IMR-90 (cell line): ENCODE data around the gene DLL3. TPM values are rescaled to one million over a fixed set of nuclear protein-coding genes. Genes with fewer than 3 reads are reported as not detected.

Source experiments
- ATAC-seq: fragments of 200-7000 bp; cut with Tn5 transposase; 2 replicates; pipeline ENCODE4 v1.9.1; 2020; ENCODE audit warnings: low read depth, mild to moderate bottlenecking, moderate library complexity
- BruUV-seq: library from RNA; stranded (reverse); fragments of 400-500 nt; replicated peaks from 2 replicates; lab custom pipeline; 2021; lab: Mats Ljungman, UMichigan
- CTCF ChIA-PET: fragments of 300-600 bp; formaldehyde crosslinking; extraction: SDS; loops from one replicate; lab custom pipeline; 2021; ENCODE audit warnings: antibody characterized with exemption; lab: Yijun Ruan, JAX
- POLR2A ChIA-PET: fragments of 300-600 bp; sonication (Branson Sonifier 250); formaldehyde crosslinking; loops from one replicate; lab custom pipeline; 2022; ENCODE audit warnings: antibody characterized with exemption; ENCODE audit not compliant: unreplicated experiment; lab: Charles Lee
- DNase-seq: peaks from one replicate; pipeline ENCODE4 v3.0.0; 2013
- H2AFZ ChIP-seq: replicated peaks from 2 replicates; pipeline ENCODE3; 2013; ENCODE audit warnings: low read length, mild to moderate bottlenecking; ENCODE audit not compliant: poor library complexity
- H2AK5ac ChIP-seq: 2 replicates; pipeline ENCODE4 v1.6.1; 2013; ENCODE audit warnings: low read depth, low read length, inconsistent platforms
- H2AK9ac ChIP-seq: replicated peaks from 2 replicates; pipeline ENCODE3; 2013; ENCODE audit warnings: mild to moderate bottlenecking, low read depth, low read length, moderate library complexity; ENCODE audit not compliant: poor library complexity
- H2BK120ac ChIP-seq: 2 replicates; pipeline ENCODE4 v1.6.1; 2013; ENCODE audit warnings: low read depth, low read length, inconsistent platforms
- H2BK15ac ChIP-seq: 3 replicates; pipeline ENCODE4 v1.6.1; 2013; ENCODE audit warnings: low read depth, low read length, inconsistent platforms
- H2BK20ac ChIP-seq: 2 replicates; pipeline ENCODE4 v1.6.1; 2013; ENCODE audit warnings: low read depth, mild to moderate bottlenecking, inconsistent platforms, low read length, moderate library complexity
- H2BK5ac ChIP-seq: 2 replicates; pipeline ENCODE4 v1.6.1; 2013; ENCODE audit warnings: mild to moderate bottlenecking, low read depth, low read length, inconsistent platforms; ENCODE audit not compliant: poor library complexity, severe bottlenecking
- H3K14ac ChIP-seq: replicated peaks from 2 replicates; pipeline ENCODE4 v1.6.1; 2013; ENCODE audit warnings: low read depth, low read length, inconsistent platforms
- H3K18ac ChIP-seq: 2 replicates; pipeline ENCODE4 v1.6.1; 2013; ENCODE audit warnings: low read depth, low read length, control low read depth
- H3K23ac ChIP-seq: 2 replicates; pipeline ENCODE4 v1.6.1; 2013; ENCODE audit warnings: low read depth, low read length, inconsistent platforms
- H3K27ac ChIP-seq: 2 replicates; pipeline ENCODE4 v1.5.1; 2013; ENCODE audit warnings: mild to moderate bottlenecking, control low read depth, low read length; ENCODE audit not compliant: insufficient read depth
- H3K27me3 ChIP-seq: 2 replicates; pipeline ENCODE4 v1.6.1; 2013; ENCODE audit warnings: low read length; ENCODE audit not compliant: control insufficient read depth, insufficient read depth
- H3K36me3 ChIP-seq: 2 replicates; pipeline ENCODE4 v1.6.1; 2013; ENCODE audit warnings: low read length, mixed read lengths; ENCODE audit not compliant: control insufficient read depth, insufficient read depth
- H3K4ac ChIP-seq: 2 replicates; pipeline ENCODE4 v1.6.1; 2013; ENCODE audit warnings: low read depth, low read length, inconsistent platforms
- H3K4me1 ChIP-seq: 2 replicates; pipeline ENCODE4 v1.6.1; 2013; ENCODE audit warnings: low read length, mixed read lengths; ENCODE audit not compliant: control insufficient read depth, insufficient read depth
- H3K4me2 ChIP-seq: 2 replicates; pipeline ENCODE4 v1.6.1; 2013; ENCODE audit warnings: low read depth, mild to moderate bottlenecking, control low read depth, low read length, moderate library complexity
- H3K4me3 ChIP-seq: 2 replicates; pipeline ENCODE4 v1.5.1; 2013; ENCODE audit warnings: low read depth, mild to moderate bottlenecking, control low read depth, low read length, moderate library complexity; ENCODE audit not compliant: insufficient read depth
- H3K56ac ChIP-seq: 2 replicates; pipeline ENCODE4 v1.6.1; 2013; ENCODE audit warnings: low read length, inconsistent platforms; ENCODE audit not compliant: insufficient read depth; ENCODE audit errors: extremely low read depth
- H3K79me1 ChIP-seq, 2 experiments: 2 replicates each; pipeline ENCODE4 v1.6.1; 2013; ENCODE audit warnings: low read length in 2 of 2, inconsistent platforms in 1 of 2, low read depth in 1 of 2
- H3K9ac ChIP-seq: 2 replicates; pipeline ENCODE4 v1.6.1; 2013; ENCODE audit warnings: low read depth, low read length, control low read depth
- H3K9me1 ChIP-seq: 2 replicates; pipeline ENCODE4 v1.6.1; 2013; ENCODE audit warnings: low read length, inconsistent platforms; ENCODE audit not compliant: insufficient read depth
- H3K9me3 ChIP-seq: 2 replicates; pipeline ENCODE4 v1.6.1; 2013; ENCODE audit warnings: low read length; ENCODE audit not compliant: control insufficient read depth, insufficient read depth
- H4K20me1 ChIP-seq: 2 replicates; pipeline ENCODE4 v1.6.1; 2013; ENCODE audit warnings: low read length, inconsistent platforms; ENCODE audit not compliant: insufficient read depth
- H4K5ac ChIP-seq: 2 replicates; pipeline ENCODE4 v1.6.1; 2013; ENCODE audit warnings: mild to moderate bottlenecking, low read depth, low read length, control low read depth
- H4K8ac ChIP-seq, 2 experiments: 2 replicates each; pipeline ENCODE4 v1.6.1; 2013; ENCODE audit warnings: low read depth in 2 of 2, low read length in 2 of 2, control low read depth in 1 of 2, inconsistent platforms in 1 of 2
- H4K91ac ChIP-seq: 2 replicates; pipeline ENCODE4 v1.6.1; 2013; ENCODE audit warnings: low read depth, low read length, inconsistent platforms; ENCODE audit not compliant: insufficient read depth
- BHLHE40 ChIP-seq: fragments of 150-350 bp; IDR thresholded peaks from 2 replicates; pipeline ENCODE4 v1.6.1; 2016; ENCODE audit warnings: mild to moderate bottlenecking, low read depth, low read length
- CEBPB ChIP-seq: IDR thresholded peaks from 2 replicates; pipeline ENCODE4 v1.6.1; 2012; ENCODE audit warnings: low read depth, low read length, improper control_type of control experiment
- CTCF ChIP-seq: conservative IDR thresholded peaks from 2 replicates; pipeline ENCODE4 v1.5.1; 2012; ENCODE audit warnings: mild to moderate bottlenecking, low read depth, low read length, improper control_type of control experiment
- FOS ChIP-seq: fragments of 150-350 bp; IDR thresholded peaks from 2 replicates; pipeline ENCODE4 v1.6.1; 2016; ENCODE audit warnings: low read depth, low read length
- MAFK ChIP-seq: IDR thresholded peaks from 2 replicates; pipeline ENCODE4 v1.6.1; 2012; ENCODE audit warnings: low read depth, low read length, improper control_type of control experiment
- MAZ ChIP-seq: IDR thresholded peaks from 2 replicates; pipeline ENCODE4 v1.6.1; 2012; ENCODE audit warnings: low read depth, mild to moderate bottlenecking, low read length, improper control_type of control experiment, moderate library complexity, borderline replicate concordance
- MXI1 ChIP-seq: IDR thresholded peaks from 2 replicates; pipeline ENCODE4 v1.6.1; 2012; ENCODE audit warnings: low read depth, mild to moderate bottlenecking, low read length, moderate library complexity, borderline replicate concordance
- NFE2L2 ChIP-seq: fragments of 150-350 bp; IDR thresholded peaks from 2 replicates; pipeline ENCODE4 v1.6.1; 2016; ENCODE audit warnings: low read depth, mild to moderate bottlenecking, low read length
- POLR2A ChIP-seq: IDR thresholded peaks from 2 replicates; pipeline ENCODE4 v1.6.1; 2012; ENCODE audit warnings: mild to moderate bottlenecking, low read depth, low read length
- RAD21 ChIP-seq: IDR thresholded peaks from 2 replicates; pipeline ENCODE4 v1.6.1; 2012; ENCODE audit warnings: low read length, improper control_type of control experiment
- RCOR1 ChIP-seq: IDR thresholded peaks from 2 replicates; pipeline ENCODE4 v1.6.1; 2012; ENCODE audit warnings: mild to moderate bottlenecking, low read length, improper control_type of control experiment; ENCODE audit not compliant: insufficient replicate concordance
- RFX5 ChIP-seq: IDR thresholded peaks from 2 replicates; pipeline ENCODE4 v1.8.0; 2012; ENCODE audit warnings: low read depth, mild to moderate bottlenecking, low read length, moderate library complexity
- SMC3 ChIP-seq: fragments of 150-350 bp; IDR thresholded peaks from 2 replicates; pipeline ENCODE4 v1.6.1; 2016; ENCODE audit warnings: low read depth, mild to moderate bottlenecking, antibody characterized with exemption, low read length, moderate library complexity
- USF2 ChIP-seq: fragments of 150-350 bp; IDR thresholded peaks from 2 replicates; pipeline ENCODE4 v1.6.1; 2017; ENCODE audit warnings: mild to moderate bottlenecking, antibody characterized with exemption, low read length, low read depth
- WGBS, 2 experiments: methylation state at CpG; one replicate each; pipeline versions ENCODE4 v1.1.5 to v1.1.7; 2013; ENCODE audit warnings: missing lambda C conversion rate in 2 of 2; ENCODE audit not compliant: insufficient read length in 1 of 2; ENCODE audit errors: extremely low coverage in 2 of 2; 5-methylcytosine and 5-hydroxymethylcytosine counted together
- dilution Hi-C: fragments of 300-500 bp; cut with HindIII; formaldehyde crosslinking; loops from one replicate; pipeline ENCODE4 v1.14.3; 2018; ENCODE audit warnings: low sequenced_read_pairs; ENCODE audit not compliant: unreplicated experiment
- in situ Hi-C: fragments of 300-500 bp; cut with MboI; formaldehyde crosslinking; loops from 3 replicates; pipeline ENCODE4 v1.14.3; 2019; ENCODE audit warnings: low sequenced_read_pairs, inconsistent platforms, mixed read lengths
- intact Hi-C: fragments of 100-400 bp; cut with micrococcal nuclease; formaldehyde crosslinking; loops from 2 replicates; pipeline ENCODE4 v1.10.0; 2022
- polyA plus RNA-seq, 3 experiments: library from polyadenylated mRNA; depleted of rRNA; stranded (reverse); fragments of >200 nt; gene quantifications; 2 replicates each; pipeline ENCODE4 v1.2.3, GENCODE V29; 2012; ENCODE audit warnings: low replicate concordance in 1 of 3
- total RNA-seq: library from RNA; depleted of rRNA; stranded (reverse); fragments of >200 nt; gene quantifications from 2 replicates; pipeline ENCODE4 v1.2.3, GENCODE V29; 2012

Gene DLL3
- total and polyA plus RNA-seq, 2 of the 4 experiments (the other 2 are of a cell fraction) = 0.36 to 1.3 TPM

- H2BK120ac ChIP-seq = no peak overlapping the region
- in situ Hi-C loops = no loop called here
- H3K79me1 ChIP-seq = no peaks in the 10 kb centered on the region; a peak in 1 of 4 replicates
- no peak overlapping the region for H4K91ac ChIP-seq
- H3K4me1 ChIP-seq = no peaks in the 10 kb centered on the region; the same call in 1 of the 2 replicates
- CTCF ChIA-PET = no interaction called here
- H3K14ac ChIP-seq = no peak overlapping the region
- H3K27me3 ChIP-seq = peaks cover 26% of the 10 kb centered on the region
- H3K56ac ChIP-seq = no peak overlapping the region
- H2AFZ ChIP-seq = no peak overlapping the region
- H2BK20ac ChIP-seq = no peak overlapping the region
- no peaks in the 10 kb centered on the region for H4K20me1 ChIP-seq
- BruUV-seq = no TSS peak
- no peak overlapping the region for H4K8ac ChIP-seq
- no peak overlapping the region for H2BK15ac ChIP-seq
- no peak overlapping the region for H3K4ac ChIP-seq
- H3K36me3 ChIP-seq = 0 out of 2 replicates have a peak, but pooled peaks cover 1% of the 10 kb centered on the region
- DNase-seq = no peak
- no peak overlapping the region for H2AK9ac ChIP-seq
- POLR2A ChIA-PET = no interaction called here
- no peak overlapping the region for H2BK5ac ChIP-seq
- H4K5ac ChIP-seq = no peak overlapping the region
- ATAC-seq = no peak; the same call in 1 of the 2 replicates
- H3K4me2 ChIP-seq = no peak overlapping the region
- H3K27ac ChIP-seq = no peak overlapping the region
- dilution Hi-C loops = no loop called here
- intact Hi-C loops = no loop called here
- H3K9me3 ChIP-seq = peaks cover 4% of the 10 kb centered on the region
- no peaks in the 10 kb centered on the region for H3K9me1 ChIP-seq
- no peak overlapping the region for H3K18ac ChIP-seq
- WGBS, 2 experiments = no CpG with 5 or more reads among the region's 8 CpGs
- no peak overlapping the region for H3K9ac ChIP-seq
- no peak overlapping the region for H2AK5ac ChIP-seq
- H3K23ac ChIP-seq = no peak overlapping the region
- H3K4me3 ChIP-seq = no peak overlapping the region
- no peak for TF ChIP-seq RCOR1
- no peak for TF ChIP-seq MAFK
- no peak for TF ChIP-seq RFX5
- no peak for TF ChIP-seq SMC3
- no peak for TF ChIP-seq NFE2L2
- TF ChIP-seq POLR2A = no peak
- TF ChIP-seq CTCF = no peak
- TF ChIP-seq FOS = no peak
- TF ChIP-seq RAD21 = no peak
- TF ChIP-seq CEBPB = no peak
- TF ChIP-seq MXI1 = no peak
- TF ChIP-seq BHLHE40 = no peak
- no peak for TF ChIP-seq MAZ
- TF ChIP-seq USF2 = no peak
Observed at GRCh38 chr19:39520541-39521484, 22.1 kb downstream of the DLL3 start.
